Omental fat pad (tissue), 4 donors: Measurements from ENCODE around the gene VPREB3. TPM values are rescaled to one million over a fixed set of nuclear protein-coding genes. Genes with fewer than 3 reads are reported as not detected.

Experiments
- ATAC-seq: fragments of 150-250 bp; one replicate; pipeline ENCODE4 v1.9.1; 2016; ENCODE audit warnings: mild to moderate bottlenecking, moderate library complexity; ENCODE audit not compliant: low FRiP score
- DNase-seq: peaks from one replicate; pipeline ENCODE4 v3.0.0-alpha.2; 2019; ENCODE audit warnings: low spot score
- CTCF ChIP-seq, 3 donors: fragments of 450-650 bp; IDR thresholded peaks; one replicate each; pipeline ENCODE4 v1.5.1; 2016 to 2017; ENCODE audit warnings: antibody characterized with exemption in 3 of 3, mild to moderate bottlenecking in 3 of 3, moderate library complexity in 2 of 3
- total RNA-seq, 4 donors: library from RNA; depleted of rRNA; stranded (reverse); fragments of >200 nt; gene quantifications; one replicate each; pipeline ENCODE4 v1.1.0, GENCODE V29; 2016

VPREB3 gene
- total RNA-seq, 4 donors from 2014 or later, result not detected

- no peak for TF ChIP-seq CTCF (IDR thresholded peaks at IDR 0.05)
- ATAC-seq (no peak), DNase-seq (no peak)
Observed at GRCh38 chr22:23772315-23772648, 18.1 kb upstream of the VPREB3 start.

- TF ChIP-seq CTCF (IDR thresholded peaks at IDR 0.05), result no peak
- DNase-seq, result no peak
- no peak for ATAC-seq
Observed at GRCh38 chr22:23769321-23769965, 15.2 kb upstream of the VPREB3 start.

GRCh38 chr22:23767673-23768548 is 13.7 kb upstream of the VPREB3 start, which contains the start of gene CHCHD10:
Gene CHCHD10 (minus strand): TSS chr22:23767972. CDS start chr22:23767874, 98 bp downstream.
- TF ChIP-seq CTCF (IDR thresholded peaks at IDR 0.05), result peak in 2 of 3 donors; percentile 17 to 59
- ATAC-seq, result peak; percentile 74
- DNase-seq, result peak; percentile 62

- TF ChIP-seq CTCF (IDR thresholded peaks at IDR 0.05), result no peak
- no peak for DNase-seq
- ATAC-seq, result no peak
Observed at GRCh38 chr22:23767303-23767672, 13.1 kb upstream of the VPREB3 start.

- DNase-seq (no peak), ATAC-seq (no peak)
- TF ChIP-seq CTCF (IDR thresholded peaks at IDR 0.05), result no peak
Observed at GRCh38 chr22:23764899-23765881, 11.0 kb upstream of the VPREB3 start.

GRCh38 chr22:23763954-23764353 is 9.7 kb upstream of the VPREB3 start:
- no peak for DNase-seq
- TF ChIP-seq CTCF (IDR thresholded peaks at IDR 0.05), result no peak
- ATAC-seq, result no peak
